ENCODE measurements around the gene PCDHGA1.

Gene PCDHGA1

GRCh38 chr5:141485321-141486055 lies 155.2 kb downstream of the PCDHGA1 start:
- 50 to 53% methylated on average over 38 of the region's 38 CpGs for WGBS, 2 experiments
- peak overlapping the region; percentile 57 for H3K4me3 ChIP-seq (ENCODE audit: insufficient read depth, low read depth, low read length)
- peaks cover 34% of the 10 kb centered on the region for H3K4me1 ChIP-seq (ENCODE audit: control insufficient read depth, insufficient read depth, low read length)
- H3K9me3 ChIP-seq (ENCODE audit: control insufficient read depth, low read length) = no peaks in the 10 kb centered on the region
- H3K27me3 ChIP-seq (ENCODE audit: control insufficient read depth, insufficient read depth, low read length, poor library complexity, severe bottlenecking) = no peaks in the 10 kb centered on the region
- H3K36me3 ChIP-seq (ENCODE audit: control insufficient read depth, insufficient read depth, low read length) = peaks cover 26% of the 10 kb centered on the region
- H3K27ac ChIP-seq (ENCODE audit: insufficient read depth, low read depth, low read length, poor library complexity, severe bottlenecking) = peak overlapping the region; percentile 88

- H3K9me3 ChIP-seq (ENCODE audit: control insufficient read depth, low read length) = no peaks in the 10 kb centered on the region
Measured at GRCh38 chr5:141486091-141486490, 155.8 kb downstream of the PCDHGA1 start.

GRCh38 chr5:141487131-141487530 lies 156.8 kb downstream of the PCDHGA1 start:
- no peak overlapping the region for H3K27ac ChIP-seq (ENCODE audit: insufficient read depth, low read depth, low read length, poor library complexity, severe bottlenecking)
- peaks cover 34% of the 10 kb centered on the region for H3K4me1 ChIP-seq (ENCODE audit: control insufficient read depth, insufficient read depth, low read length)
- no peaks in the 10 kb centered on the region for H3K27me3 ChIP-seq (ENCODE audit: control insufficient read depth, insufficient read depth, low read length, poor library complexity, severe bottlenecking)
- H3K9me3 ChIP-seq (ENCODE audit: control insufficient read depth, low read length) = no peaks in the 10 kb centered on the region
- H3K4me3 ChIP-seq (ENCODE audit: insufficient read depth, low read depth, low read length) = no peak overlapping the region
- 94 to 96% methylated on average over 7 of the region's 7 CpGs for WGBS, 2 experiments
- H3K36me3 ChIP-seq (ENCODE audit: control insufficient read depth, insufficient read depth, low read length) = peaks cover 42% of the 10 kb centered on the region

More at GRCh38 chr5:141486091-141486490, 155.8 kb downstream of the PCDHGA1 start:
- no peak overlapping the region for H3K27ac ChIP-seq (ENCODE audit: insufficient read depth, low read depth, low read length, poor library complexity, severe bottlenecking)
- 93 to 94% methylated on average over 9 of the region's 9 CpGs for WGBS, 2 experiments
- H3K36me3 ChIP-seq (ENCODE audit: control insufficient read depth, insufficient read depth, low read length) = peaks cover 32% of the 10 kb centered on the region
- no peaks in the 10 kb centered on the region for H3K27me3 ChIP-seq (ENCODE audit: control insufficient read depth, insufficient read depth, low read length, poor library complexity, severe bottlenecking)
- H3K4me3 ChIP-seq (ENCODE audit: insufficient read depth, low read depth, low read length) = no peak overlapping the region
- H3K4me1 ChIP-seq (ENCODE audit: control insufficient read depth, insufficient read depth, low read length) = peaks cover 34% of the 10 kb centered on the region

- Histone ChIP-seq H3K9me3 (ENCODE audit: control insufficient read depth, low read length) (no peaks in the 10 kb centered on the region), H3K36me3 (ENCODE audit: control insufficient read depth, insufficient read depth, low read length) (peaks cover 43% of the 10 kb centered on the region), H3K27ac (ENCODE audit: insufficient read depth, low read depth, low read length, poor library complexity, severe bottlenecking) (no peak within 1 kb of the TSS), H3K4me3 (ENCODE audit: insufficient read depth, low read depth, low read length) (no peak within 1 kb of the TSS), H3K27me3 (ENCODE audit: control insufficient read depth, insufficient read depth, low read length, poor library complexity, severe bottlenecking) (no peaks in the 10 kb centered on the region), H3K4me1 (ENCODE audit: control insufficient read depth, insufficient read depth, low read length) (peaks cover 32% of the 10 kb centered on the region)
- 77 to 78% methylated on average over 12 to 14 of the region's 14 CpGs for WGBS, 2 experiments
Measured at GRCh38 chr5:141488591-141489561, 158.6 kb downstream of the PCDHGA1 start, which contains the start of gene PCDHGC5. Gene PCDHGC5 (plus strand): TSS chr5:141489081. CDS start chr5:141489241, 160 bp downstream.

- no peak overlapping the region for H3K4me3 ChIP-seq (ENCODE audit: insufficient read depth, low read depth, low read length)
- H3K27me3 ChIP-seq (ENCODE audit: control insufficient read depth, insufficient read depth, low read length, poor library complexity, severe bottlenecking) = no peaks in the 10 kb centered on the region
- peaks cover 43% of the 10 kb centered on the region for H3K36me3 ChIP-seq (ENCODE audit: control insufficient read depth, insufficient read depth, low read length)
- WGBS, 2 experiments = 96% methylated on average over 10 of the region's 10 CpGs
- H3K4me1 ChIP-seq (ENCODE audit: control insufficient read depth, insufficient read depth, low read length) = peaks cover 36% of the 10 kb centered on the region
- no peak overlapping the region for H3K27ac ChIP-seq (ENCODE audit: insufficient read depth, low read depth, low read length, poor library complexity, severe bottlenecking)
- H3K9me3 ChIP-seq (ENCODE audit: control insufficient read depth, low read length) = no peaks in the 10 kb centered on the region
Measured at GRCh38 chr5:141489841-141490240, 159.5 kb downstream of the PCDHGA1 start.

- no peaks in the 10 kb centered on the region for H3K9me3 ChIP-seq (ENCODE audit: control insufficient read depth, low read length)
- H3K27ac ChIP-seq (ENCODE audit: insufficient read depth, low read depth, low read length, poor library complexity, severe bottlenecking) = no peak overlapping the region
- H3K36me3 ChIP-seq (ENCODE audit: control insufficient read depth, insufficient read depth, low read length) = peaks cover 43% of the 10 kb centered on the region
Measured at GRCh38 chr5:141490271-141490670, 160.0 kb downstream of the PCDHGA1 start.

GRCh38 chr5:141490771-141491170 lies 160.5 kb downstream of the PCDHGA1 start:
- peaks cover 41% of the 10 kb centered on the region for H3K4me1 ChIP-seq (ENCODE audit: control insufficient read depth, insufficient read depth, low read length)
- no peaks in the 10 kb centered on the region for H3K27me3 ChIP-seq (ENCODE audit: control insufficient read depth, insufficient read depth, low read length, poor library complexity, severe bottlenecking)
- H3K36me3 ChIP-seq (ENCODE audit: control insufficient read depth, insufficient read depth, low read length) = peaks cover 43% of the 10 kb centered on the region
- H3K9me3 ChIP-seq (ENCODE audit: control insufficient read depth, low read length) = no peaks in the 10 kb centered on the region
- H3K4me3 ChIP-seq (ENCODE audit: insufficient read depth, low read depth, low read length) = no peak overlapping the region
- no peak overlapping the region for H3K27ac ChIP-seq (ENCODE audit: insufficient read depth, low read depth, low read length, poor library complexity, severe bottlenecking)
- 95 to 96% methylated on average over 13 of the region's 13 CpGs for WGBS, 2 experiments

More at GRCh38 chr5:141490271-141490670, 160.0 kb downstream of the PCDHGA1 start:
- 95% methylated on average over 10 of the region's 10 CpGs for WGBS, 2 experiments
- H3K27me3 ChIP-seq (ENCODE audit: control insufficient read depth, insufficient read depth, low read length, poor library complexity, severe bottlenecking) = no peaks in the 10 kb centered on the region
- no peak overlapping the region for H3K4me3 ChIP-seq (ENCODE audit: insufficient read depth, low read depth, low read length)
- H3K4me1 ChIP-seq (ENCODE audit: control insufficient read depth, insufficient read depth, low read length) = peaks cover 40% of the 10 kb centered on the region

- WGBS, 2 experiments = 94 to 95% methylated on average over 66 of the region's 66 CpGs
- Histone ChIP-seq H3K36me3 (ENCODE audit: control insufficient read depth, insufficient read depth, low read length) (peaks cover 43% of the 10 kb centered on the region), H3K9me3 (ENCODE audit: control insufficient read depth, low read length) (no peaks in the 10 kb centered on the region), H3K4me1 (ENCODE audit: control insufficient read depth, insufficient read depth, low read length) (peaks cover 48% of the 10 kb centered on the region), H3K27me3 (ENCODE audit: control insufficient read depth, insufficient read depth, low read length, poor library complexity, severe bottlenecking) (no peaks in the 10 kb centered on the region), H3K4me3 (ENCODE audit: insufficient read depth, low read depth, low read length) (no peak overlapping the region), H3K27ac (ENCODE audit: insufficient read depth, low read depth, low read length, poor library complexity, severe bottlenecking) (no peak overlapping the region)
Measured at GRCh38 chr5:141491323-141492167, 161.2 kb downstream of the PCDHGA1 start.

- Histone ChIP-seq H3K4me1 (ENCODE audit: control insufficient read depth, insufficient read depth, low read length) (peaks cover 43% of the 10 kb centered on the region), H3K4me3 (ENCODE audit: insufficient read depth, low read depth, low read length) (no peak overlapping the region), H3K9me3 (ENCODE audit: control insufficient read depth, low read length) (no peaks in the 10 kb centered on the region), H3K36me3 (ENCODE audit: control insufficient read depth, insufficient read depth, low read length) (peaks cover 35% of the 10 kb centered on the region), H3K27me3 (ENCODE audit: control insufficient read depth, insufficient read depth, low read length, poor library complexity, severe bottlenecking) (no peaks in the 10 kb centered on the region), H3K27ac (ENCODE audit: insufficient read depth, low read depth, low read length, poor library complexity, severe bottlenecking) (no peak overlapping the region)
- 93 to 95% methylated on average over 68 of the region's 68 CpGs for WGBS, 2 experiments
Measured at GRCh38 chr5:141492168-141492885, 162.0 kb downstream of the PCDHGA1 start.

All from ectodermal cell (in vitro differentiated cells).